ENCODE measurements around the gene GLT1D1. TPM values are rescaled to one million over a fixed set of nuclear protein-coding genes. Genes with fewer than 3 reads are reported as not detected.

The GLT1D1 gene
- total RNA-seq, 1 experiment from 2014 or later, result not detected

GRCh38 chr12:128929057-128929456 lies 75.8 kb downstream of the GLT1D1 start:
- Histone ChIP-seq H3K4me2 (ENCODE audit: low read length) (no peak overlapping the region), H3K9me2 (replicated peaks; ENCODE audit: low read length) (no peaks in the 10 kb centered on the region), H3K79me2 (ENCODE audit: low read length) (no peaks in the 10 kb centered on the region), H3K27ac (ENCODE audit: low read length) (no peak overlapping the region), H3K36me3 (ENCODE audit: low read depth, low read length) (no peaks in the 10 kb centered on the region), H3K4me3 (ENCODE audit: low read length) (no peak overlapping the region), H3K4me1 (ENCODE audit: insufficient read depth, low read length) (no peaks in the 10 kb centered on the region), H2AFZ (ENCODE audit: low read length) (no peak overlapping the region), H3K9me3 (ENCODE audit: low read length) (0 out of 2 replicates have a peak, but pooled peaks cover 4% of the 10 kb centered on the region), H4K20me1 (ENCODE audit: low read length) (no peaks in the 10 kb centered on the region), H3K9ac (ENCODE audit: low read length) (no peak overlapping the region), H3K27me3 (ENCODE audit: low read length) (peaks cover 17% of the 10 kb centered on the region), H3F3A (ENCODE audit: low read length, unreplicated experiment) (no peaks in the 10 kb centered on the region)
- DNase-seq, result no peak
- intact Hi-C loops (cut with micrococcal nuclease), result no loop called here
- TF ChIP-seq EZH2phosphoT487 (IDR thresholded peaks at IDR 0.05; ENCODE audit: borderline replicate concordance, low read length) (no peak), EZH2 (IDR thresholded peaks at IDR 0.05; ENCODE audit: low read length, unreplicated experiment) (no peak)
- TF ChIP-seq, protein P1, sequence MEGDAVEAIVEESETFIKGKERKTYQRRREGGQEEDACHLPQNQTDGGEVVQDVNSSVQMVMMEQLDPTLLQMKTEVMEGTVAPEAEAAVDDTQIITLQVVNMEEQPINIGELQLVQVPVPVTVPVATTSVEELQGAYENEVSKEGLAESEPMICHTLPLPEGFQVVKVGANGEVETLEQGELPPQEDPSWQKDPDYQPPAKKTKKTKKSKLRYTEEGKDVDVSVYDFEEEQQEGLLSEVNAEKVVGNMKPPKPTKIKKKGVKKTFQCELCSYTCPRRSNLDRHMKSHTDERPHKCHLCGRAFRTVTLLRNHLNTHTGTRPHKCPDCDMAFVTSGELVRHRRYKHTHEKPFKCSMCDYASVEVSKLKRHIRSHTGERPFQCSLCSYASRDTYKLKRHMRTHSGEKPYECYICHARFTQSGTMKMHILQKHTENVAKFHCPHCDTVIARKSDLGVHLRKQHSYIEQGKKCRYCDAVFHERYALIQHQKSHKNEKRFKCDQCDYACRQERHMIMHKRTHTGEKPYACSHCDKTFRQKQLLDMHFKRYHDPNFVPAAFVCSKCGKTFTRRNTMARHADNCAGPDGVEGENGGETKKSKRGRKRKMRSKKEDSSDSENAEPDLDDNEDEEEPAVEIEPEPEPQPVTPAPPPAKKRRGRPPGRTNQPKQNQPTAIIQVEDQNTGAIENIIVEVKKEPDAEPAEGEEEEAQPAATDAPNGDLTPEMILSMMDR (conservative IDR thresholded peaks at IDR 0.05; ENCODE audit: low read depth, low read length), result no peak
- POLR2A ChIA-PET (ENCODE audit: unreplicated experiment), result no interaction called here
- CTCF ChIA-PET, result no interaction called here
- no peak for ATAC-seq
- no TSS peak for BruUV-seq (replicated peaks)

DNA sequence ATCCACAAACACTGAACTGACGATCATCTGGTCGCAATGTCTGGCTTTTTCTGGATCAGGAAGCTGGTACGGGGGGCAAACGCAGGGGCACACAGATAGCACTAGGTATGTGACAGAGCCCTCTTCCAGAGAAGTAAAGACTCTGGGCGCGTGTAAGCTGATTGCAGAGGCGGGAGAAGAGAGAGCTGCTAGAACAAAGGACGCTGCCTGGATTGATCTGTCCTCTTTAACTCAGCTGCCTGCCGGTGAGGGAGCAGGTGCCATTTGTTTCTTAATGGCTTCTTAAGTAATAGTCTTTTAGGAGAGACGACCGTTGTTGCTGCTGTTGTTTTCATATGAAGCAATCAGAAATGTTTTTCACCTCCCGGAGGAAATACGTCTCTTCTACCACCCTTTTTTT lies 77.3 kb downstream of the GLT1D1 start:
- Histone ChIP-seq H3K9me3 (ENCODE audit: low read length) (0 out of 2 replicates have a peak, but pooled peaks cover 4% of the 10 kb centered on the region), H3F3A (ENCODE audit: low read length, unreplicated experiment) (no peaks in the 10 kb centered on the region), H2AFZ (ENCODE audit: low read length) (no peak overlapping the region), H3K4me2 (ENCODE audit: low read length) (no peak overlapping the region), H3K36me3 (ENCODE audit: low read depth, low read length) (no peaks in the 10 kb centered on the region), H3K4me3 (ENCODE audit: low read length) (no peak overlapping the region), H3K4me1 (ENCODE audit: insufficient read depth, low read length) (no peaks in the 10 kb centered on the region), H3K27me3 (ENCODE audit: low read length) (peaks cover 20% of the 10 kb centered on the region), H3K27ac (ENCODE audit: low read length) (no peak overlapping the region), H3K9me2 (replicated peaks; ENCODE audit: low read length) (no peaks in the 10 kb centered on the region), H3K79me2 (ENCODE audit: low read length) (no peaks in the 10 kb centered on the region), H4K20me1 (ENCODE audit: low read length) (no peaks in the 10 kb centered on the region), H3K9ac (ENCODE audit: low read length) (no peak overlapping the region)
- ChIA-PET POLR2A (ENCODE audit: unreplicated experiment) (no interaction called here), CTCF (no interaction called here)
- DNase-seq, result no peak
- TF ChIP-seq, protein P1 (conservative IDR thresholded peaks at IDR 0.05; ENCODE audit: low read depth, low read length), result no peak
- TF ChIP-seq EZH2 (IDR thresholded peaks at IDR 0.05; ENCODE audit: low read length, unreplicated experiment) (no peak), EZH2phosphoT487 (IDR thresholded peaks at IDR 0.05; ENCODE audit: borderline replicate concordance, low read length) (no peak)
- BruUV-seq (replicated peaks), result no TSS peak
- intact Hi-C loops (cut with micrococcal nuclease), result no loop called here
- ATAC-seq, result no peak

DNA sequence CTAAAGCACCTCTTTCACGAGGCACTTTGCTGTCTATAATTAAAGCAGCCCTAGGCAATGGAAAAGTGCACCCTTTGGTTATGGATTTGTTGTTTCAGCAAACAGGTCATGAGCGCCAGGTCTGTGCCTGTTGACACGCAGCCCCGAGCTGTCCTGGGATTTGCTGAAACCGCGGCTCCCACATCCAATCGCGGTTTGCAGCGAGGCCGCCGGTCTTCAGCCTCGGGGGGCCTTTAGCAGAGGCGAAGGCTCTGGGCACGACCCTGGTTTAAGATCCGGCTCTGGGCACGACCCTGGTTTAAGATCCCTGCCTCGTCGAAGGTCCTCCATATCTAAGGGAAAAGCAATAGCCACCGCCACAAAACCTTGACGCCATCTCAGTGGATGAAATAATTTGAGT lies 79.2 kb downstream of the GLT1D1 start:
- no peak for TF ChIP-seq EZH2phosphoT487 (IDR thresholded peaks at IDR 0.05; ENCODE audit: borderline replicate concordance, low read length)
- TF ChIP-seq, protein P1 (conservative IDR thresholded peaks at IDR 0.05; ENCODE audit: low read depth, low read length), result no peak
- no peak for TF ChIP-seq EZH2 (IDR thresholded peaks at IDR 0.05; ENCODE audit: low read length, unreplicated experiment)
- ChIA-PET CTCF (no interaction called here), POLR2A (ENCODE audit: unreplicated experiment) (no interaction called here)
- DNase-seq (no peak), ATAC-seq (no peak)
- BruUV-seq (replicated peaks), result no TSS peak
- Histone ChIP-seq H3F3A (ENCODE audit: low read length, unreplicated experiment) (no peaks in the 10 kb centered on the region), H4K20me1 (ENCODE audit: low read length) (no peaks in the 10 kb centered on the region), H3K27ac (ENCODE audit: low read length) (no peak overlapping the region), H3K27me3 (ENCODE audit: low read length) (peaks cover 19% of the 10 kb centered on the region), H2AFZ (ENCODE audit: low read length) (no peak overlapping the region), H3K79me2 (ENCODE audit: low read length) (no peaks in the 10 kb centered on the region), H3K9me3 (ENCODE audit: low read length) (0 out of 2 replicates have a peak, but pooled peaks cover 4% of the 10 kb centered on the region), H3K4me3 (ENCODE audit: low read length) (no peak overlapping the region), H3K4me1 (ENCODE audit: insufficient read depth, low read length) (no peaks in the 10 kb centered on the region), H3K9ac (ENCODE audit: low read length) (no peak overlapping the region), H3K36me3 (ENCODE audit: low read depth, low read length) (no peaks in the 10 kb centered on the region), H3K9me2 (replicated peaks; ENCODE audit: low read length) (no peaks in the 10 kb centered on the region), H3K4me2 (ENCODE audit: low read length) (no peak overlapping the region)
- intact Hi-C loops (cut with micrococcal nuclease), result no loop called here

Data from PC-3 (cell line).